Nasal cavity respiratory epithelium epithelial cell of viscerocranial mucosa (primary cell): ENCODE measurements around the gene C13orf46. TPM values are rescaled to one million over a fixed set of nuclear protein-coding genes. Genes with fewer than 3 reads are reported as not detected.

Experiments used
- total RNA-seq: library from RNA; depleted of rRNA; stranded (reverse); fragments of >200 nt; gene quantifications from 2 replicates; pipeline ENCODE4 v1.2.3, GENCODE V29; 2014

Gene C13orf46
- 0.43 TPM in 1 of 2 replicates, not detected in the other for total RNA-seq

GRCh38 chr13:113973218-113974164 lies at the start of gene C13orf46:
Gene C13orf46 (minus strand): TSS chr13:113974076. CDS start chr13:113973997, 79 bp downstream.

Other genes with a start within 250 kb of the C13orf46 start
- 1.00 and 3.4 TPM in 2 replicates for gene TMEM255B, start 214.8 kb downstream of the C13orf46 start, total RNA-seq
- 34.9 and 72.3 TPM in 2 replicates for gene GAS6, start 110.0 kb downstream of the C13orf46 start, total RNA-seq
- 1.0 and 5.5 TPM in 2 replicates for gene RASA3, start 158.5 kb upstream of the C13orf46 start, total RNA-seq
- not detected in 2 replicates for gene CFAP97D2, start 205.2 kb upstream of the C13orf46 start, total RNA-seq